VCaP (cell line): ENCODE results near the gene MEIS2.

ENCODE experiments used
- H3K27ac ChIP-seq: fragments of 450-650 bp; 2 replicates; pipeline ENCODE4 v1.5.1; 2017
- TF ChIP-seq, protein P1 (sequence below): fragments of 450-650 bp; conservative IDR thresholded peaks from 2 replicates; pipeline ENCODE4 v1.5.1; 2017; ENCODE audit warnings: mild to moderate bottlenecking, moderate library complexity

Gene MEIS2

DNA sequence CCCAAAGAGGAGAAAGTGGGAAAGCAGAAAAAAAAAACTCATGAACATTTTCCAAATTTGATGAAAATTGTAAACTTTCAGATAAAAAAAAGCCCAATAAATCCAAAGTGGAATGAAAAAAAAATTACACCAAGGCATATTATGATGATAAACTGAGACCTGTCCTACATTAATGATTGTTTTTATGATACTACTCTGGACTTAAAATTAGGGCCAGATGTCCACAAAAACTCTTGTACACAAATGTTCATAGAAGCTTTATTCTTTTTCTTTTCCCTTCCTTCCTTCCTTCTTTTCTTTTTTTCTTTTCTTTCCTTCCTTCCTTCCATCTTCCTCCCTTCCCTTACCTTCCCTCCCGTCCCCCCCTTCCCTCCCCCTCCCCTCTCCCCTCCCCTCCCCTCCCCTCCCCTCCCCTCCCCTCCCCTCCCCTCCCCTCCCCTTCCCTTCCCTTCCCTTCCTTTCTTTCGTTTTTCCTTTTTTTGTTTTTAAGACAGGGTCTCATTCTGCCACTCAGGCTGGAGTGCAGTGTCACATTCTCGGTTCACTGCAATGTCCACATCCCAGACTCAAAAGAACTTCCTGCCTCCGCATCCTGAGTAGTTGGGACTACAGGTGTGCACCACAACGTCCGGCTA, 243.9 kb downstream of the MEIS2 start:
- no peak overlapping the region for H3K27ac ChIP-seq
- TF ChIP-seq, protein P1, sequence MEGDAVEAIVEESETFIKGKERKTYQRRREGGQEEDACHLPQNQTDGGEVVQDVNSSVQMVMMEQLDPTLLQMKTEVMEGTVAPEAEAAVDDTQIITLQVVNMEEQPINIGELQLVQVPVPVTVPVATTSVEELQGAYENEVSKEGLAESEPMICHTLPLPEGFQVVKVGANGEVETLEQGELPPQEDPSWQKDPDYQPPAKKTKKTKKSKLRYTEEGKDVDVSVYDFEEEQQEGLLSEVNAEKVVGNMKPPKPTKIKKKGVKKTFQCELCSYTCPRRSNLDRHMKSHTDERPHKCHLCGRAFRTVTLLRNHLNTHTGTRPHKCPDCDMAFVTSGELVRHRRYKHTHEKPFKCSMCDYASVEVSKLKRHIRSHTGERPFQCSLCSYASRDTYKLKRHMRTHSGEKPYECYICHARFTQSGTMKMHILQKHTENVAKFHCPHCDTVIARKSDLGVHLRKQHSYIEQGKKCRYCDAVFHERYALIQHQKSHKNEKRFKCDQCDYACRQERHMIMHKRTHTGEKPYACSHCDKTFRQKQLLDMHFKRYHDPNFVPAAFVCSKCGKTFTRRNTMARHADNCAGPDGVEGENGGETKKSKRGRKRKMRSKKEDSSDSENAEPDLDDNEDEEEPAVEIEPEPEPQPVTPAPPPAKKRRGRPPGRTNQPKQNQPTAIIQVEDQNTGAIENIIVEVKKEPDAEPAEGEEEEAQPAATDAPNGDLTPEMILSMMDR: no peak

DNA sequence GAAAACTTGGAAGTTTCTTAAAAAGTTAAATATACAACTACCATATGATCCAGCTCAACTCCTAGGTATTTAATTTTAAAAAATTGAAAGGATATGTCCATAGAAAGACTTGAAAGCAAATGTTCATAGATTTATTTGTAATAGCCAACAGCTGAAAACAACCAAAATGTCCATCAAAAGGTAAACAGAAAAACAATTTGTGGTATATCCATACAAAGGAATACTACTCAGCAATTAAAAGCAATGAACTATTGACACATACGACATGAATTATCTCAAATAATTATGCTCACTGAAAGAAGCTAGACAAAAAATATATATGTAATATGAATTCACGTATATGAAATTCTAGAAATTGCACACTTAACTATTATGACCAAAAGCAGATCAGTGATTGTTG, 249.5 kb downstream of the MEIS2 start:
- no peak overlapping the region for H3K27ac ChIP-seq
- TF ChIP-seq, protein P1: no peak

DNA sequence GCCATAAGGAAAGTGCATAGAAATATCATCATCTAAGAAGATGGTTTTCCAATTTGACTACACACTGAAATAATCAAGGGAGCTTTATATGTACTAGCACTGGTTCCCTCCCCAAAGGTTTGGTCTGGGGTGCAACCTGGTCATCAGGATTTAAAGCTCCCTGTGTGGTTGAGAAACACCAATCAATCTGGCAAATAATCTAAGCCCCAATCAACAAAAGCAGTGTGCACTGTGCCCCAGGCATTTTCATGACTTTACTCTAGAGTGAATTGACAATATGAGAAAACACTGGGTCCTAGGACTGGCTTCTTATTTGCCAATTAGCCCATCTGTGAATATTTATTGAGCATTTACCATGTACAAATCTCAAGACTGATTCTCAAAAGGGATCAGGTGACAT, 255.1 kb downstream of the MEIS2 start:
- TF ChIP-seq, protein P1: no peak
- no peak overlapping the region for H3K27ac ChIP-seq

DNA sequence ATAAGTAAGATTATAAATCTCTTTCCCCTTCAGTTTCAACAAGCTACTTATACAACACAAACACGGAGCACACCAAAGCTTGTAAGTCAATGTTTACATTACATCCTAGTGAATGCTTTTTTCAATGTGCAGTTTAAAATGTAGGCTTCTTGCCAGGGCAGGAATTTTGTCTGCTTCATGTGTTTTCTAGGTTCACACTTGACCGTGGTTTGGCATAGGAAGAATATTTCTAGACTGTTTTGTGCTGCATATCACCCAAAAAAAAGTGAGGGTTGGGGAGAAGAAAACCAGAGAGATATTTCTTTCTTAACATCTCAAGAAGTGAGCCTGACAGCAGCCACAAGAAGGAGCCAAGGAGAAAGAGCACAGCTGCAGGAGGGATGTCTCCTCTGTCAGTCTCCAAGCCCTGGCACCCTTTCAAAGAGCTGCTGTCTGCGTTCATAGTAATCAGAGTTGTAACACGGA, 255.8 kb downstream of the MEIS2 start:
- no peak overlapping the region for H3K27ac ChIP-seq
- TF ChIP-seq, protein P1: 0 out of 2 replicates have a peak, but pooled peaks have one; percentile 16

DNA sequence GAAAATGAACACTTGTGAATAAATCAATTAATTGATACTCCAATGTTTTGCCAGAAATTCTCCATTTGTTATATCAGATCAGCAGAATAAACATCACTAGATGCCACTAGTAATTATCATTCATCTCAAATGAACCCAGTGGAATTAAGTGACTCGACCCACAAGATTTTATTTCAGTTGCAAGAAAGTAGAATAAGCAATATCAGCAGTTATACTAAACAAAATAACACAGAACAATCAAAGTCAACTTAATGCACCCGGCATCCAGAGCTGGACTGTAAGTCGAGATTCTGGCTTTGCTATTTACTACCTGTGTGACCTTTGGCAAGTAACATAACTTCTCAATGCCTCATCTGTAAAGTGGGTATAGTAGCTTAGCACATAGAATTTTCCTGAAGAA, 256.5 kb downstream of the MEIS2 start:
- H3K27ac ChIP-seq: no peak overlapping the region
- TF ChIP-seq, protein P1: no peak

DNA sequence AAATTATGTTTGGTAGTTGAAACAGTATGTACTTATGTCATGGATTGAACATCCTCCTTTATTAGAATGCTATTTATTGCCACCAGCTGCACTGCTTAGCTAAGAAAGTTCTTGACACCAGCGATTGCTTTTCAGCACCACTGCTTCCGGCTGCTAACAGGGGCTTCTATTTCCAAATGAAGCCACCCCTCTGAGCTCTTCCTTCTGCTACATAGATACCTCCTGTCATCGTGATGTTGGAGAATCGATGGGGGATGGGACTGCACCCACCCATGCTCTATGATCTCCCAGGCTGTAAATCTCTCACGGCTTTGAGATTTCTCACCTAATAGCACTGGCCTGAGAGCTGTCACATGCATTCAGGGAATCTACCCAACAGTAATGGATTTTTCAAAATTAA, 259.2 kb downstream of the MEIS2 start:
- H3K27ac ChIP-seq: no peak overlapping the region
- TF ChIP-seq, protein P1: no peak
